Stimulated activated CD8-positive, alpha-beta memory T cell treated with anti-CD3 and anti-CD28 coated beads, Interleukin-7, amount 100 ng/mL, for 48 hours (primary cell): ENCODE data around the gene S100A4.
"Not testable (repeated sequence)": the region's sequence is repeated elsewhere in the genome, so short reads cannot be mapped to it uniquely, and the experiment has no call there.

Source experiments
- DNase-seq, 2 donors: peaks; one replicate each; pipeline ENCODE4 v3.0.0-alpha.2; 2020; ENCODE audit warnings: low read depth in 1 of 2; ENCODE audit errors: extremely low read depth in 1 of 2

The S100A4 gene

GRCh38 chr1:153545067-153546055 lies at the start of gene S100A4:
TSS of gene S100A4 (minus strand) at chr1:153545806. CDS start at chr1:153544794, 1,012 bp downstream.
- DNase-seq = peak; percentile 82 to 95

- no peak for DNase-seq
Measured at GRCh38 chr1:153592748-153593147, 47.1 kb upstream of the S100A4 start.

GRCh38 chr1:153588482-153588881 lies 42.9 kb upstream of the S100A4 start:
- DNase-seq = no peak

GRCh38 chr1:153588033-153588432 lies 42.4 kb upstream of the S100A4 start:
- not testable (repeated sequence) for DNase-seq

GRCh38 chr1:153587314-153587713 lies 41.7 kb upstream of the S100A4 start:
- DNase-seq = no peak

- DNase-seq = no peak
Measured at GRCh38 chr1:153586347-153586746, 40.7 kb upstream of the S100A4 start.

- DNase-seq = no peak
Measured at GRCh38 chr1:153585006-153585405, 39.4 kb upstream of the S100A4 start.

GRCh38 chr1:153583976-153584375 lies 38.4 kb upstream of the S100A4 start:
- DNase-seq = no peak

GRCh38 chr1:153583514-153583913 lies 37.9 kb upstream of the S100A4 start:
- not testable (repeated sequence) for DNase-seq

GRCh38 chr1:153582836-153583235 lies 37.2 kb upstream of the S100A4 start:
- not testable (repeated sequence) for DNase-seq

- no peak for DNase-seq
Measured at GRCh38 chr1:153578936-153579335, 33.3 kb upstream of the S100A4 start.

- DNase-seq = no peak
Measured at GRCh38 chr1:153578490-153578889, 32.9 kb upstream of the S100A4 start.

GRCh38 chr1:153577624-153578051 lies 32.0 kb upstream of the S100A4 start:
- no peak for DNase-seq

GRCh38 chr1:153577138-153577537 lies 31.5 kb upstream of the S100A4 start:
- DNase-seq = no peak

GRCh38 chr1:153575497-153575896 lies 29.9 kb upstream of the S100A4 start:
- not testable (repeated sequence) for DNase-seq

- DNase-seq = not testable (repeated sequence)
Measured at GRCh38 chr1:153575081-153575491, 29.5 kb upstream of the S100A4 start.

GRCh38 chr1:153573351-153573750 lies 27.7 kb upstream of the S100A4 start:
- DNase-seq = no peak

GRCh38 chr1:153572569-153573015 lies 27.0 kb upstream of the S100A4 start:
- peak; percentile 25 to 57 for DNase-seq

- DNase-seq = no peak
Measured at GRCh38 chr1:153571706-153572105, 26.1 kb upstream of the S100A4 start.

- no peak for DNase-seq
Measured at GRCh38 chr1:153570874-153571273, 25.3 kb upstream of the S100A4 start.

GRCh38 chr1:153569465-153569864 lies 23.9 kb upstream of the S100A4 start:
- no peak for DNase-seq
